ENCODE results near the gene L3MBTL4.

The L3MBTL4 gene

GRCh38 chr18:6365385-6365784 lies 49.3 kb downstream of the L3MBTL4 start:
- DNase-seq (ENCODE audit: low read depth, low spot score), result no peak

- no peak for DNase-seq (ENCODE audit: low read depth, low spot score)
Measured at GRCh38 chr18:6363216-6363615, 51.5 kb downstream of the L3MBTL4 start.

GRCh38 chr18:6362559-6363129 lies 52.1 kb downstream of the L3MBTL4 start:
- no peak for DNase-seq (ENCODE audit: low read depth, low spot score)

GRCh38 chr18:6357668-6358067 lies 57.0 kb downstream of the L3MBTL4 start:
- no peak for DNase-seq (ENCODE audit: low read depth, low spot score)

- DNase-seq (ENCODE audit: low read depth, low spot score), result no peak
Measured at GRCh38 chr18:6355789-6356589, 58.7 kb downstream of the L3MBTL4 start.

- DNase-seq (ENCODE audit: low read depth, low spot score), result no peak
Measured at GRCh38 chr18:6352275-6352674, 62.4 kb downstream of the L3MBTL4 start.

- DNase-seq (ENCODE audit: low read depth, low spot score), result no peak
Measured at GRCh38 chr18:6342990-6343389, 71.7 kb downstream of the L3MBTL4 start.

GRCh38 chr18:6341709-6342108 lies 73.0 kb downstream of the L3MBTL4 start:
- no peak for DNase-seq (ENCODE audit: low read depth, low spot score)

- DNase-seq (ENCODE audit: low read depth, low spot score), result no peak
Measured at GRCh38 chr18:6341303-6341702, 73.4 kb downstream of the L3MBTL4 start.

GRCh38 chr18:6340121-6340520 lies 74.6 kb downstream of the L3MBTL4 start:
- DNase-seq (ENCODE audit: low read depth, low spot score), result no peak

GRCh38 chr18:6336239-6336638 lies 78.5 kb downstream of the L3MBTL4 start:
- no peak for DNase-seq (ENCODE audit: low read depth, low spot score)

GRCh38 chr18:6333981-6334380 lies 80.7 kb downstream of the L3MBTL4 start:
- no peak for DNase-seq (ENCODE audit: low read depth, low spot score)

- no peak for DNase-seq (ENCODE audit: low read depth, low spot score)
Measured at GRCh38 chr18:6331872-6332271, 82.8 kb downstream of the L3MBTL4 start.

- no peak for DNase-seq (ENCODE audit: low read depth, low spot score)
Measured at GRCh38 chr18:6330786-6331185, 83.9 kb downstream of the L3MBTL4 start.

GRCh38 chr18:6328621-6329010 lies 86.1 kb downstream of the L3MBTL4 start:
- no peak for DNase-seq (ENCODE audit: low read depth, low spot score)

- no peak for DNase-seq (ENCODE audit: low read depth, low spot score)
Measured at GRCh38 chr18:6327895-6328620, 86.7 kb downstream of the L3MBTL4 start.

GRCh38 chr18:6327485-6327884 lies 87.2 kb downstream of the L3MBTL4 start:
- DNase-seq (ENCODE audit: low read depth, low spot score), result no peak

GRCh38 chr18:6326566-6326965 lies 88.1 kb downstream of the L3MBTL4 start:
- DNase-seq (ENCODE audit: low read depth, low spot score), result no peak

GRCh38 chr18:6323319-6323889 lies 91.3 kb downstream of the L3MBTL4 start:
- no peak for DNase-seq (ENCODE audit: low read depth, low spot score)

- no peak for DNase-seq (ENCODE audit: low read depth, low spot score)
Measured at GRCh38 chr18:6315517-6316331, 99.0 kb downstream of the L3MBTL4 start.

GRCh38 chr18:6313415-6313814 lies 101.3 kb downstream of the L3MBTL4 start:
- no peak for DNase-seq (ENCODE audit: low read depth, low spot score)

All from iPS DF 19.7 (cell line).